Measurements from ENCODE around the gene BHLHA15.

GRCh38 chr7:98165827-98166667, 45.2 kb upstream of the BHLHA15 start:
- peak; percentile 48 to 56 for TF ChIP-seq CTCF (conservative IDR thresholded peaks at IDR 0.05 in 1 of 2, IDR thresholded peaks at IDR 0.05 in 1 of 2; ENCODE audit: extremely low read depth in 1 of 2, insufficient read depth in 1 of 2, low read depth in 1 of 2, low read length in 2 of 2)
- TF ChIP-seq EZH2 (IDR thresholded peaks at IDR 0.05; ENCODE audit: borderline replicate concordance, low read length), result no peak
